ENCODE results near the gene IQCM.

The IQCM gene

GRCh38 chr4:149604827-149605226 lies 210.8 kb downstream of the IQCM start:
- H3K4me3 ChIP-seq (ENCODE audit: low read depth, low read length), result no peak overlapping the region
- TF ChIP-seq CTCF (IDR thresholded peaks at IDR 0.05; ENCODE audit: low read depth, low read length), result no peak

- no peak for TF ChIP-seq CTCF (IDR thresholded peaks at IDR 0.05; ENCODE audit: low read depth, low read length)
- H3K4me3 ChIP-seq (ENCODE audit: low read depth, low read length), result no peak overlapping the region
Measured at GRCh38 chr4:149595500-149595899, 220.1 kb downstream of the IQCM start.

GRCh38 chr4:149589826-149590225 lies 225.8 kb downstream of the IQCM start:
- H3K4me3 ChIP-seq (ENCODE audit: low read depth, low read length), result no peak overlapping the region
- no peak for TF ChIP-seq CTCF (IDR thresholded peaks at IDR 0.05; ENCODE audit: low read depth, low read length)

- no peak overlapping the region for H3K4me3 ChIP-seq (ENCODE audit: low read depth, low read length)
- TF ChIP-seq CTCF (IDR thresholded peaks at IDR 0.05; ENCODE audit: low read depth, low read length), result no peak
Measured at GRCh38 chr4:149584722-149585121, 230.9 kb downstream of the IQCM start.

GRCh38 chr4:149574971-149575370 lies 240.7 kb downstream of the IQCM start:
- no peak overlapping the region for H3K4me3 ChIP-seq (ENCODE audit: low read depth, low read length)
- TF ChIP-seq CTCF (IDR thresholded peaks at IDR 0.05; ENCODE audit: low read depth, low read length), result no peak

GRCh38 chr4:149572716-149573115 lies 242.9 kb downstream of the IQCM start:
- TF ChIP-seq CTCF (IDR thresholded peaks at IDR 0.05; ENCODE audit: low read depth, low read length), result no peak
- H3K4me3 ChIP-seq (ENCODE audit: low read depth, low read length), result no peak overlapping the region

GRCh38 chr4:149555799-149556198 lies 259.8 kb downstream of the IQCM start:
- no peak for TF ChIP-seq CTCF (IDR thresholded peaks at IDR 0.05; ENCODE audit: low read depth, low read length)
- H3K4me3 ChIP-seq (ENCODE audit: low read depth, low read length), result no peak overlapping the region

Measured in WI38 (cell line).